NCI-H1105 (cell line): ENCODE measurements around the gene PSRC1.

Source experiments
- DNase-seq: peaks from one replicate; lab custom pipeline; 2025; lab: John Stamatoyannopoulos, UW

The PSRC1 gene

DNA sequence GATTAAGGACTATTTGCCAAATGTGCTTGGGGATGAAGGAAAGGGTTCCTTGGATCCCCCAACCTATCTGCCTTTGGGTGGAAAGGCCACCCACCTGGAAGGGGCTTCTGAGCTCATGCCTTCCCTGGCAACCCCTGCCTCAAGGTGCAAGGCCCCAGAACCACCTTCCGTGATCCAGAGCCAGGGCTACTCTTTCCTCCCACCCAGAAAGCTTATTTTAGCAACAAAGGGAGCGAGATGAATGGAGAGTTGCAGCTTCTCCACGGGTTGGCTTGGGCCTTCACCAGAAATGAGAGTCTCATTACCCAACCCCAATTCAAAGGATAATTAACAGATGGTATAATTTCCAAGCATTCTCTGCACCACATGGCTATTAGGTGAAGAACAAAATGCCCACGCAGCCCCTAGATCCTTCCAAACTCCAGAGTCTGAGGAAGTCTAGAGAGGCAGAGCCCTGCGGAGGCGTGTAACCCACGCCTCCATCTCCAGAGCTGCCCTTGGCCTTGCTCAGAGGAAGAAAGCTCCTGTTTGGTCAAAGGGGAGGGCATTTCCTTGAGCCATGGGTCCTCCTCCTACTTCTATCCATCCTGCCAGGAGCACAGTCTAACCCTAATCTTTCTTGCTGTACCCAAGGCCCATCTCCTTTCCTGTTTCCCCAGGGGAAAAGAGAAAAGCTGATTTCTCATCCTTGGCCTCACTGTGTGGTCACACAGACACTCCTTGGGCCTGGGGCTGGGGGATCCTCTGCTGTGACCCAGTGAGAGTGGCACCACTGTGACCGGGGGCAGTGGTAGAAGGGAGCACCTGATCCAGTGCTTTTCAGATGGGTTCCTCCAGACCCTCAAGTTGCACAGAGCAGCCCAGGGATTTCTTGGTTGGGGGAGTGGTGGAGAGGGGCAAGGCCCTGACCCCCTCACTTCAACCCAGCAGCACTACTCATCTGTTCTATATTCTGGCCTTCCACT, 35.3 kb downstream of the PSRC1 start:
- DNase-seq, result no peak

DNA sequence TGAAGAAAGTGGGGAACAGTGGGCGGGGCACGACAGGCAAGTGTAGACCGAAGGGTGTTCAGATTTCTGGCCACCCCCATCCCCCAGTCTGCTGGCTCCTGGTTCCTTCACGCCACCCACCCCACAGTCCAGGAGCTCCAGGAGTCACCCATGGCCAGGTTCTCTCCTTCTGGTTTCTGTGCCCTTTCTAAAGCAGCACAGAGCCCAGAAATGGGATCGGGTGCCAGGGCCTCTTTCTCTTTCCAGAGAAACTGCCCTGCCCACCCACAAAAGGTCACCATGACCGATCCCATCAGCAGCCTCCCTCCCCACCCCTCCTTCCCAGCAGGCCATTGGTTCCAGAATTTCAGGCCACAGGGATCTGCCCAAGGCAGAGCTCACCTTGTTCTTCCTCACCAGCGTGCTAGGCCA, 36.8 kb downstream of the PSRC1 start:
- no peak for DNase-seq

DNA sequence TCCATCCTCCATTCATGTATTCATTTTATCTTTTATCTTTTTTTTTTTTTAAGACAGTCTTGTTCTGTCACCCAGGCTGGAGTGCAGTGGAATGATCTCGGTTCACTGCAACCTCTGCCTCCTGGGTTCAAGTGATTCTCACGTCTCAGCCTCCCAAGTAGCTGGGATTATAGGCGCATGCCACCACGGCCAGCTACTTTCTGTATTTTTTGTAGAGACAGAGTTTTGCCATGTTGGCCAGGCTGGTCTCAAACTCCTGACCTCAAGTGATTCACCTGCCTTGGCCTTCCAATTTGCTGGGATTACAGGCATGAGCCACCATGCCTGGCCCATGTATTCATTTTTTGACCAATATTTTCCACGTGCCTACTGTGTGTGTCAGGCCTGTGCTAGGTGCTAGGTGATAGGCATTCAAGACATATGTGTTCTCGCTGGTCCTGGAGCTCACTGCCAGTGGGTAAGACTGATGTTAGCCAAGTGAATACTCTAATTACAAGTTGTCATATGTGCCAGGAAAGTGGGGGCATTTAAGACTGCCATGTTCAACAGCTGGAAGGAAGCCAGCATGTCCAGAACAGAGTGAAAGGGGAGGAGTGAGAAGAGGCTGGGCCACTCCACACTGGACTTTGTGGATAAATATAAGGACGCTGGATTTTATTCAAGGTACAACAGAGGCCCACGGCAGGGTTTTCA, 38.9 kb downstream of the PSRC1 start:
- no peak for DNase-seq

DNA sequence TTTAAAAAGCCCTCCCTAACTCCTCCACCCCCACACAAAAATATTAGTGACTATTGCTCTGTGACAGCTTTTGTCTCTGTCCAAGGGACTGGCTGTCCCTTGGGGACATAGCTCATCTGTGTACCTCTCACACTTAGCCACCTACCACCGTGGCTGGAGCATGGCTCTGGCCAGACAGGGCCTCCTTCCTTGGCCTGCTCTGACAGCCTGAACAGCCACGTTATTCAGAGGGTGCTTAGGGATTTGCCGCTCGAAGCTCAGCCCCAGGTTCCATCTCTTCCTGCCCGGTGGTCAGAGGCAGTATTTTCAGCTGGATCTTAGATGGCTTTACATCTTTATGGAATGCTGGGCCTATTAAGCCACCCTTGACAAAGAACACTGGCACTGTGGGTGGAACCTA, 39.7 kb downstream of the PSRC1 start:
- DNase-seq, result no peak

DNA sequence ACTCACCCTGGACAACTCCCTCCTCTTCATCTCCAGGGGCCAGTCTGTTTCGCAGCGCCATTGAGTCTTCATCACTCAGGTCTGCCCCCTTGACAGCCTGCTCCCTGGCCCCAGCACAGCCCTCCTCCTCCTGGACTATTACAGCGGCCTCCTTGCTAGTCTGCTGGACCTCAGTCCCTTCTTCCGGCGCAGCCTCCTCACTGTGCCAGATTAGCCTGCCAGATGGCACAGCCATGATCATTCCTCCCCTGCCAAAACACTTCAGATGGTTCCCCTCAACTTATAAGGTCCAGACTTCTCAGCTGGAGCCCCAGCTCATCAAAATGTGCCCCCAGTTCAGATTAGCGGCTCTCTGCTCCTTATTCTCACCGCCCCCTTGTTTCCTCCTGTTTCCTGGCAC, 40.6 kb downstream of the PSRC1 start:
- no peak for DNase-seq

DNA sequence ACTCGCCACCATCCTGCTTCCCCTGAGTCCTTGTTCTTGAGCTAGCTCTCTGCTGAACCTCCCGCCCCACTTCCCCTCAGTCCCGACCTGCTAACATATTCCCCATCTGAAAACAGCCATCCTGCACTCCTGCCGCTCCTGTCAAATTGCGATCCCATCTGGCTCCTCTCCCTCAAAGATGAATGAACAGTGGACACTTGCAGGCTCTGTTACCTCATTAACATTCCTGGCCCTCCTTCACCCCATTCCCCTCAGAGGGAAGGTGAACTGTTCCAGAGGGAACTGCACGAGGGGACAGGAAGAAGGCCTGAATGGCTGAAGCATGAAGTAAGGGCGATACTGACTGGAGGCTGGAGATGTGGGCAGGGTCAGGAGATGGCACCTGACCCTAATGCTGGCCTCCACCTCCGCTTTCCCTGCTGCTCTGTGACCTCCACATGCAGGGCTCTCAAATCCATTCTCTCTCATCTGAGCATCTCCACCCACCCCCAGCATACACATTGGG, 41.1 kb downstream of the PSRC1 start:
- no peak for DNase-seq

DNA sequence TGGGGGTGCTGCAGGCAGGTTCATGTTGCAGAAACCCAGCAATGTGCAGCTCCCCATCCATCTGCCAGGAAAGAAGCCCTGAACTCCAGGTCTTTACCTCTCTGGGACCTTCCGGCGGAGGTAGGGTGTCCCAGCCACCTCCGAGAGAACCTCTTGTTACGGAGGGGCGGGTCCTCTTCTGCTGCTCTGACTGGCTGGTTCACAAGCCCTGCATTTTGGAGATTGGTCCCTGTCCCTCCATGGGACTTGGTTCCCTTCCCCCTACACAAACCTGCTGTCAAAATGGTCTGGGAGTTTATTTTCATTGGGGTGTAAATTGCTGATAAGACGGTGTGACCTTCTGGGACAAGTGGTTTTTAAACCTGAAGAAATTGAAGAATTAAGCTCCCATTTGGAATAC, 41.6 kb downstream of the PSRC1 start:
- DNase-seq, result no peak

DNA sequence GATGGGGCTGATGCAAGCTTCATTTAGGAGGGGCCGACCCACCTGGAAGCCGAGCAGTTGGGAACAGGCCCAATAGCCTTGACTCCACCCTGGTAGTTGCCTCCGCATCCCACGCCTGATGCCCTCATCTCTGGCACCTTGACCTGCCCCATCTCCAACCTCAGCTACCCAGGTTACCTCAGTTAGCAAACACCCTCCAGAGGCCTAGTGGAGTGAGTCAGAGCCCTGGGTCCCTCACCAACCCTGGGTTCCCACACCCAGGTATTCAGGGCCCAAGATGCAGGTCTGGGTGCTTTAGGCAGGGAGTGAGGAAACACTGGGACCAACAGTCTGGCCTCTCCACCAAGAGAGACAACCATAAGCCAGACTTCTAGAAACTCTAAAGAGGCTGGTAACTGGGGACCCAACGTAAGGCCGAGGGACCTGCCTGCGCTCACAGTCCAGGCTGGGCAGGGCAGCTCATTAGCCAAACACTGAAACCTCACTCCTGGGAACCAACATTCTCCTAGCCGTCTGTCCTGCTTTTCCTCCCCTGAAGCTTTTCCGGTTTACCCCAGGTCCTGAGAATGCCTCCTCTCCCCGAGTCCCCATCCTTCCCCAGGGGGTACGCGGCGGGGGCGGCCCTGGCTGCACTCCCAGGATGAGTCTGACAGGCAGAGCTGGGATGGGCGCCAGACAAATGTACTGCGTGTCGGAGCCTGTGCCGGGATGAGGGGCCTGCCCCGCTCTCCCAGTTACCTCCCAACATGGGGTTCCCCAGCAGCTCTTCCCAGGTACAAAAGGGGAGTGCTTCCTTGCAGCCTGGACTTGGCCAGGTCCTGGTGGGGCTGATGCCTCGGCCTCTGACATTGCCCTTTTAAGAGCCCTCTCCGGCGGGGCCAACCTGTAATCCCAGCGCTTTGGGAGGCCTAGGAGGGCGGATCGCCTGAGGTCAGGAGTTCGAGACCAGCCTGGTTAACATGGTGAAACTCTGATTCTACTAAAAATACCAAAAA, 42.5 kb downstream of the PSRC1 start:
- peak; percentile 65 for DNase-seq

DNA sequence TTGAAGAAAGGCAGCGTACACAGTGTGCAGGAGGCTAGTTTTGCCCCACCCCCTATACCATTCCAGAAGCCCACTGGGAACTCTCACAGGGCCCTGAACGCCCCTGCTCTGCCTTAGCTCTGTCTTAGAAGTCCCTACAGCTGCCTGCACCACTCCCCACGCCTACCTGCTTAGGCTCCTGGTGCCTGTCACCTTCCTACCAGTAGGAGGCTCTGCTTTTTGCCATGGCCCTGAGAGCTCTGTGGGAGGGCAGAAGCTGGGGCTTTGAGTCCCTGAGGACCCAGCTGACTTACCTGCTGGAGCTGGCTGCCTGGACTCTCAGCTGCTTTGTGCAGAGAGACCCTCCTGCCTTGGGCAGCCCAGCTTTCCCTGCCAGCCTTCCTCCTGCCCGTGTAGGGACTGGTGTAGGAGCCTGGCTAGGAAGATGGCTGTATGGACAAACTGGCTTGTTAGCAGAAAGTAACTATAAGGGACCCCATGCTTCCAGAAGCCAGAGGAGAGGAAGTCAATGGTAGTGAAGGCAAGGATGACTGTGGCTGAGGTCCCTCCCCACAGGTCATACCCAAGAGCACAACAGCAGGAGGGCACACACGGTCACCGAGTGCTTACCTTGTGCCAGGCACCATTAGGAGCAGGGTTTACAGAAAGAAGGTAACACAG, 43.4 kb downstream of the PSRC1 start:
- peak; percentile 36 for DNase-seq

DNA sequence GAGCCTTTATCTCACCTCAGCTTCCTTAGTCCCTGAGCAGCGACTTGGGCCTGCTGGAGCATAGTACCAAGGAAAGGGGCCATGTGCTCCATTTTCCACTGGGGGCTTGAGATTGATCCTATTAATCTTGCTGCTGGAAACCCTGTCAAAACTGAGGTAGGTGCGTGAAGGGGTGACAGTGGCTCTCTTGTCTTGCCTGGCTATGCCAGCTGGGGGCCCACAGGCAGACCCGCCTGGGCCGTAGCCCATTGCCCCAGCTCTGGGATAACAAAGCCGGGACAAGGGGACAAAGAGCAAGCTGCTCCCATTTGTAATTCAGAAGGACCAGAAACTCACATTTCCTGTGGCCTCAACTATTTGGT, 43.9 kb downstream of the PSRC1 start:
- no peak for DNase-seq

DNA sequence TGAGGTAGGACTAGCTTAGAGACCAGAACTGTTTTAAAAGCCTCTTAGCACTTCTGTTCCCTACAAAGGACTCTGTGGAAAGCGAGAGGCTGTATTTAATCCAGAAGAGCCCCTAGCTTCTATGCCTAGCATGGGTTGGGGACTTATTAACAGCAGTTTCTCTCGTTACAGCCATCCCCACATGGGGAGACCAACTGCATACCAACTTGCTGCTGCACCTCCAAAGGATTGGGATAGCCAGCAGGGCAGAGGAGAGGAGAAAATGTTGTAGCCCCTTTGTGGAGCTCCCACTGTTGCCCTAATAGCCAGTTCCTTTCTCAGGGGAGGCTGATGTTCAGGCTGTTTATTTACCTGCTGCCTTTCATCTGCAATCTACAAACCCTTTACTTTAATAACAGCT, 44.6 kb downstream of the PSRC1 start:
- no peak for DNase-seq

DNA sequence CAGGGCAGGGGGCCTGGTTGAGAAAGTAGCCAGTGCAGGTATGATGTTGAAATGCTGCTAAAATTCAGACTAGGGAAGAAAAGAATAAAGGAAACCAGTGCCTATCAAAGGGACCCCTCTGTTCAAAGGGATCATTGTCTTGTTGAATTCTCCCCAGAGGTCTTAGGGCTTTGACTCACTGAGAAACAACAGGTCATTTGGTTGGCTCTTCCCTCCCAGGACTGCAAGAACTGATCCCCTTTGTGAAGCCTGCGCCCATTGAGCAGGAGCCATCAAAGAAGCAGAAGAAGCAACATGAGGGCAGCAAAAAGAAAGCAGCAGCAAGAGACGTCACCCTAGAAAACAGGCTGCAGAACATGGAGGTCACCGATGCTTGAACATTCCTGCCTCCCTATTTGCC, 45.4 kb downstream of the PSRC1 start:
- no peak for DNase-seq

DNA sequence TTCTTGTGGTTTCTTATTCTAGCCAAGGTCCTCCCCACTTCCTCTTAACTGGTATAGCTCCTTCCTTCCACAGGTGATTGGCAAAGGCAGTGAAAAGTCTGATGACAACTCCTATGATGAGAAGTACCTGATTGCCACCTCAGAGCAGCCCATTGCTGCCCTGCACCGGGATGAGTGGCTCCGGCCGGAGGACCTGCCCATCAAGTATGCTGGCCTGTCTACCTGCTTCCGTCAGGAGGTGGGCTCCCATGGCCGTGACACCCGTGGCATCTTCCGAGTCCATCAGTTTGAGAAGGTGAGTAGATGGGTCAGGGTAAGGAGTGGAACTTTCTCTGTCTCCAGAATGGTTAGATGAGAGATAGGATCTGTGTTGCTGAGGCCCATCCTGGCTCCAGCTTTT, 47.8 kb downstream of the PSRC1 start:
- DNase-seq, result no peak

DNA sequence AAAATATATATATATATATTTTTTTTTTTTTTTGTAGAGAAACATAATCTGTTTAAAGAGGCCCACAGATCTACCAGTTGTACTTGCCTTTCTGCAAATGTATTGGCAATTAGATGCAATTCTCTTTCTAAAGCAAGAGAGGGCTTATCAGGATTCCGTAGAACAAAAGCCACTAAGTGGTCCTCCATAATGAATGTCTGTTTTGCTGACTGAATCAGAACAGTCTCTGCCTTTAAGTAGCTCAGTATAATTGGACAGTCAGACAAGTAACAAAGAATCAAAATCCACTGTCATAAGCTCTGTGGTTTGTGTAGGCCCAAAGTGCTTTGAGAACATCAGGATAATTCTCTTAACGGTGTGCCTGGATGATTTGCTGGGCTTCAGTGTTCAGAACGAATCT, 51.9 kb downstream of the PSRC1 start:
- no peak for DNase-seq
